Stimulated activated CD4-positive, alpha-beta T cell treated with anti-CD3 and anti-CD28 coated beads, Interleukin-4, amount 100 ng/mL, for 4 hours (primary cell): ENCODE measurements around the gene TTC7B.

ENCODE experiments used
- DNase-seq, 2 experiments: peaks; one replicate each; pipeline ENCODE4 v3.0.0-alpha.2; 2020

Gene TTC7B

GRCh38 chr14:90805084-90805391 lies 11.2 kb downstream of the TTC7B start:
- DNase-seq = no peak

- no peak for DNase-seq
Observed at GRCh38 chr14:90804292-90805083, 11.7 kb downstream of the TTC7B start.

- no peak for DNase-seq
Observed at GRCh38 chr14:90803249-90803648, 13.0 kb downstream of the TTC7B start.

GRCh38 chr14:90799420-90799819 lies 16.8 kb downstream of the TTC7B start:
- DNase-seq = no peak

GRCh38 chr14:90797919-90798318 lies 18.3 kb downstream of the TTC7B start:
- no peak for DNase-seq

- DNase-seq = no peak
Observed at GRCh38 chr14:90797451-90797850, 18.8 kb downstream of the TTC7B start.

- no peak for DNase-seq
Observed at GRCh38 chr14:90796329-90796728, 19.9 kb downstream of the TTC7B start.

GRCh38 chr14:90795744-90796143 lies 20.5 kb downstream of the TTC7B start:
- no peak for DNase-seq

- DNase-seq = no peak
Observed at GRCh38 chr14:90791486-90791885, 24.7 kb downstream of the TTC7B start.

- no peak for DNase-seq
Observed at GRCh38 chr14:90788031-90788430, 28.2 kb downstream of the TTC7B start.

GRCh38 chr14:90785876-90786450 lies 30.3 kb downstream of the TTC7B start:
- DNase-seq = no peak

GRCh38 chr14:90785471-90785870 lies 30.8 kb downstream of the TTC7B start:
- DNase-seq = no peak

- no peak for DNase-seq
Observed at GRCh38 chr14:90784621-90785270, 31.5 kb downstream of the TTC7B start.

- DNase-seq = no peak
Observed at GRCh38 chr14:90783344-90783743, 32.9 kb downstream of the TTC7B start.

GRCh38 chr14:90782892-90783291 lies 33.3 kb downstream of the TTC7B start:
- DNase-seq = no peak

- no peak for DNase-seq
Observed at GRCh38 chr14:90781876-90782275, 34.4 kb downstream of the TTC7B start.

GRCh38 chr14:90781344-90781761 lies 34.9 kb downstream of the TTC7B start:
- no peak for DNase-seq

GRCh38 chr14:90780519-90780918 lies 35.7 kb downstream of the TTC7B start:
- DNase-seq = no peak

- no peak for DNase-seq
Observed at GRCh38 chr14:90778571-90779255, 37.5 kb downstream of the TTC7B start.

- DNase-seq = no peak
Observed at GRCh38 chr14:90777830-90778485, 38.3 kb downstream of the TTC7B start.

- no peak for DNase-seq
Observed at GRCh38 chr14:90777358-90777757, 38.9 kb downstream of the TTC7B start.

GRCh38 chr14:90775441-90775840 lies 40.8 kb downstream of the TTC7B start:
- no peak for DNase-seq

GRCh38 chr14:90774316-90774715 lies 41.9 kb downstream of the TTC7B start:
- DNase-seq = no peak
